HCT116 (cell line): Measurements from ENCODE around the gene TMEM25. TPM values are rescaled to one million over a fixed set of nuclear protein-coding genes. Genes with fewer than 3 reads are reported as not detected.

Source experiments
- ATAC-seq: fragments of 200-7000 bp; cut with Tn5 transposase; 2 replicates; pipeline ENCODE4 v1.9.1; 2020; ENCODE audit warnings: mild to moderate bottlenecking, moderate library complexity
- BruUV-seq: library from RNA; stranded (reverse); fragments of 400-500 nt; replicated peaks from 2 replicates; lab custom pipeline; 2021; lab: Mats Ljungman, UMichigan
- CTCF ChIA-PET: fragments of 300-600 bp; sonication (Branson Sonifier 250); formaldehyde crosslinking; loops from one replicate; lab custom pipeline; 2021; ENCODE audit warnings: antibody characterized with exemption; lab: Charles Lee
- POLR2A ChIA-PET: fragments of 300-600, 350-600 bp; sonication (Branson Sonifier 250); formaldehyde crosslinking; loops from one replicate; lab custom pipeline; 2021; ENCODE audit warnings: antibody characterized with exemption; lab: Charles Lee
- RAD21 ChIA-PET, 2 experiments: fragments of 300-600 bp; sonication (Branson Sonifier 250); formaldehyde crosslinking; loops; one replicate each; lab custom pipeline; 2023; ENCODE audit warnings: low total read pairs in 2 of 2; ENCODE audit not compliant: uncharacterized antibody in 2 of 2, unreplicated experiment in 2 of 2, low non-redundant PET in 1 of 2; lab: Charles Lee
- DNase-seq: peaks from one replicate; pipeline ENCODE4 v3.0.0-alpha.2; 2010; ENCODE audit warnings: low read depth, low spot score
- H2AFZ ChIP-seq: fragments of 200-600 bp; shearing (Covaris generic), sonication (generic); 2 replicates; pipeline ENCODE4 v1.6.1; 2017; ENCODE audit warnings: low read depth, mixed run types, mixed read lengths, antibody characterized with exemption, low read length; ENCODE audit not compliant: poor library complexity, severe bottlenecking
- H3K27ac ChIP-seq: 2 replicates; pipeline ENCODE4 v1.5.1; 2012; ENCODE audit warnings: low read depth, low read length
- H3K27me3 ChIP-seq: fragments of 200-600 bp; sonication (generic); 2 replicates; pipeline ENCODE4 v1.6.1; 2016; ENCODE audit warnings: mixed run types, low read length, mixed read lengths; ENCODE audit not compliant: insufficient read depth
- H3K36me3 ChIP-seq, 2 experiments: fragments of 200-500 bp in 1 of 2; fragments of 200-600 bp in 1 of 2; sonication (Bioruptor generic) in 1 of 2; sonication (generic) in 1 of 2; 2 replicates each; pipeline versions ENCODE4 v1.5.1 to v1.6.1; 2014 to 2016; ENCODE audit warnings: low read length in 2 of 2, inconsistent platforms in 1 of 2, mixed read lengths in 1 of 2, mixed run types in 1 of 2; ENCODE audit not compliant: insufficient read depth in 2 of 2, control insufficient read depth in 1 of 2
- H3K4me1 ChIP-seq, 2 experiments: fragments of 200-600 bp in 1 of 2; sonication (generic) in 1 of 2; 2 replicates each; pipeline versions ENCODE4 v1.5.1 to v1.6.1; 2012 to 2017; ENCODE audit warnings: low read length in 2 of 2, inconsistent platforms in 1 of 2, mild to moderate bottlenecking in 1 of 2, mixed read lengths in 1 of 2, mixed run types in 1 of 2, moderate library complexity in 1 of 2; ENCODE audit not compliant: insufficient read depth in 2 of 2, control insufficient read depth in 1 of 2
- H3K4me2 ChIP-seq: fragments of 200-600 bp; sonication (generic); 2 replicates; pipeline ENCODE4 v1.6.1; 2017; ENCODE audit warnings: mixed run types, low read length, mixed read lengths
- H3K4me3 ChIP-seq, 2 experiments: fragments of 200-600 bp in 1 of 2; sonication (generic) in 1 of 2; replicated peaks in 1 of 2; 2 replicates each; pipeline ENCODE4 v1.5.1; 2011 to 2016; ENCODE audit warnings: low read length in 2 of 2, control low read depth in 1 of 2, low read depth in 1 of 2, mild to moderate bottlenecking in 1 of 2, mixed read lengths in 1 of 2, mixed run types in 1 of 2
- H3K79me2 ChIP-seq: fragments of 200-600 bp; sonication (generic); 2 replicates; pipeline ENCODE4 v1.6.1; 2017; ENCODE audit warnings: mild to moderate bottlenecking, mixed run types, low read length, moderate library complexity, mixed read lengths; ENCODE audit not compliant: insufficient read depth
- H3K9ac ChIP-seq: fragments of 200-600 bp; sonication (generic); 2 replicates; pipeline ENCODE4 v1.6.1; 2016; ENCODE audit warnings: low read length, mixed read lengths
- H3K9me2 ChIP-seq: fragments of 200-600 bp; sonication (generic), shearing (Covaris generic); 2 replicates; pipeline ENCODE4 v1.6.1; 2017; ENCODE audit warnings: mixed run types, mild to moderate bottlenecking, moderate library complexity; ENCODE audit not compliant: insufficient read depth
- H3K9me3 ChIP-seq, 2 experiments: fragments of 200-500 bp in 1 of 2; fragments of 200-600 bp in 1 of 2; sonication (Bioruptor generic) in 1 of 2; sonication (generic) in 1 of 2; 2 replicates each; pipeline ENCODE4 v1.6.1; 2014 to 2017; ENCODE audit warnings: low read length in 2 of 2, mixed read lengths in 2 of 2, inconsistent platforms in 1 of 2, low read depth in 1 of 2, mild to moderate bottlenecking in 1 of 2, mixed run types in 1 of 2, moderate library complexity in 1 of 2; ENCODE audit not compliant: control insufficient read depth in 1 of 2, insufficient read depth in 1 of 2
- H4K20me1 ChIP-seq: fragments of 200-600 bp; sonication (generic), shearing (Covaris generic); 2 replicates; pipeline ENCODE4 v1.6.1; 2017; ENCODE audit warnings: mixed run types, mild to moderate bottlenecking, moderate library complexity; ENCODE audit not compliant: insufficient read depth
- CEBPB ChIP-seq: IDR thresholded peaks from 2 replicates; pipeline ENCODE4 v1.6.1; 2012; ENCODE audit warnings: low read depth
- EGR1 ChIP-seq: IDR thresholded peaks from 2 replicates; pipeline ENCODE4 v1.6.1; 2012; ENCODE audit warnings: low read depth
- ELF1 ChIP-seq: IDR thresholded peaks from 2 replicates; pipeline ENCODE4 v1.6.1; 2012; ENCODE audit warnings: low read depth, borderline replicate concordance
- EZH2 ChIP-seq: fragments of 200-600 bp; sonication (generic); IDR thresholded peaks from 2 replicates; pipeline ENCODE4 v1.6.1; 2017; ENCODE audit warnings: antibody characterized with exemption, mixed run types
- EZH2phosphoT487 ChIP-seq: fragments of 200-600 bp; IDR thresholded peaks from 2 replicates; pipeline ENCODE4 v1.6.1; 2018; ENCODE audit warnings: antibody characterized with exemption, borderline replicate concordance
- FOSL1 ChIP-seq: IDR thresholded peaks from 2 replicates; pipeline ENCODE4 v1.6.1; 2012; ENCODE audit warnings: low read depth
- JUND ChIP-seq: IDR thresholded peaks from 2 replicates; pipeline ENCODE4 v1.6.1; 2012
- MAX ChIP-seq: IDR thresholded peaks from 2 replicates; pipeline ENCODE4 v1.6.1; 2012
- POLR2A ChIP-seq: IDR thresholded peaks from 2 replicates; pipeline ENCODE4 v1.7.0; 2011; ENCODE audit warnings: borderline replicate concordance; ENCODE audit not compliant: insufficient read depth, insufficient read length; ENCODE audit errors: extremely low read depth
- POLR2AphosphoS5 ChIP-seq: IDR thresholded peaks from 2 replicates; pipeline ENCODE4 v1.6.1; 2011; ENCODE audit warnings: mild to moderate bottlenecking, low read depth, low read length, moderate library complexity
- RAD21 ChIP-seq: IDR thresholded peaks from 2 replicates; pipeline ENCODE4 v1.6.1; 2012; ENCODE audit warnings: low read depth, mild to moderate bottlenecking
- REST ChIP-seq: IDR thresholded peaks from 2 replicates; pipeline ENCODE4 v1.6.1; 2012; ENCODE audit warnings: low read depth
- SIN3A ChIP-seq: IDR thresholded peaks from 2 replicates; pipeline ENCODE4 v1.6.1; 2012; ENCODE audit warnings: low read depth
- SP1 ChIP-seq: IDR thresholded peaks from 2 replicates; pipeline ENCODE4 v1.6.1; 2012; ENCODE audit warnings: low read depth
- SRF ChIP-seq: IDR thresholded peaks from 2 replicates; pipeline ENCODE4 v1.6.1; 2012; ENCODE audit warnings: low read depth
- YY1 ChIP-seq: IDR thresholded peaks from 2 replicates; pipeline ENCODE4 v1.6.1; 2011; ENCODE audit warnings: low read length, low read depth, moderate library complexity, mild to moderate bottlenecking; ENCODE audit not compliant: insufficient replicate concordance; ENCODE audit errors: extremely low read depth
- ZBTB33 ChIP-seq: IDR thresholded peaks from 2 replicates; pipeline ENCODE4 v1.6.1; 2011; ENCODE audit warnings: mild to moderate bottlenecking, low read length, moderate library complexity; ENCODE audit not compliant: insufficient replicate concordance; ENCODE audit errors: extremely low read depth
- intact Hi-C: fragments of 100-400 bp; cut with micrococcal nuclease; formaldehyde crosslinking; loops from 2 replicates; pipeline ENCODE4 v1.10.0; 2022
- total RNA-seq: library from RNA; stranded (reverse); gene quantifications from one replicate; pipeline ENCODE4 v1.2.1, GENCODE V29; 2021; ENCODE audit not compliant: unreplicated experiment

Gene TMEM25
- total RNA-seq, 1 experiment from 2014 or later: 27.0 TPM

- no peaks in the 10 kb centered on the region for H4K20me1 ChIP-seq
- H3K9me3 ChIP-seq: no peaks in the 10 kb centered on the region
- H3K27ac ChIP-seq: no peak overlapping the region
- no peaks in the 10 kb centered on the region for H3K27me3 ChIP-seq
- no peaks in the 10 kb centered on the region for H3K4me1 ChIP-seq
- intact Hi-C loops: no loop called here
- no peak overlapping the region for H3K4me2 ChIP-seq
- CTCF ChIA-PET: no interaction called here
- no peaks in the 10 kb centered on the region for H3K79me2 ChIP-seq
- BruUV-seq: no TSS peak
- H3K36me3 ChIP-seq: peaks cover 0 to 2% of the 10 kb centered on the region in 2 experiments; a peak in 1 of 4 replicates
- TF ChIP-seq ELF1 (no peak), JUND (no peak), ZBTB33 (no peak), SIN3A (no peak), SRF (no peak), SP1 (no peak), YY1 (no peak), RAD21 (no peak), CEBPB (no peak), EZH2 (no peak), POLR2AphosphoS5 (no peak), POLR2A (no peak), EZH2phosphoT487 (no peak), REST (no peak), EGR1 (no peak), FOSL1 (no peak), MAX (no peak)
- TF ChIP-seq, all 23 proteins: peak for 0
- RAD21 ChIA-PET: no interaction called here
- Histone ChIP-seq H3K9ac (no peak overlapping the region), H2AFZ (no peak overlapping the region), H3K9me2 (no peaks in the 10 kb centered on the region), H3K4me3 (no peak overlapping the region)
- DNase-seq (no peak), ATAC-seq (no peak)
- POLR2A ChIA-PET: no interaction called here
These were observed 13.6 kb downstream of the TMEM25 start for GRCh38 chr11:118544647-118545010.
